DOHH2 (cell line): ENCODE data around the gene ADAMTS16.

Experiments
- CTCF ChIP-seq: fragments of 200-600 bp; sonication (generic); IDR thresholded peaks from one replicate; pipeline ENCODE4 v1.5.1; 2014; ENCODE audit warnings: antibody characterized with exemption, mild to moderate bottlenecking, low read depth, low read length; ENCODE audit not compliant: poor library complexity, severe bottlenecking
- EZH2phosphoT487 ChIP-seq: fragments of 200-600 bp; sonication (generic); IDR thresholded peaks from 2 replicates; pipeline ENCODE4 v1.6.1; 2017; ENCODE audit warnings: borderline replicate concordance, mild to moderate bottlenecking, antibody characterized with exemption, low read length, moderate library complexity, mixed read lengths

- TF ChIP-seq CTCF (no peak), EZH2phosphoT487 (no peak)
Observed at GRCh38 chr5:5207828-5208227, 67.7 kb downstream of the ADAMTS16 start.
